Peyer's patch (tissue), 4 donors: ENCODE measurements around the gene SLC44A3.
A peak's percentile ranks its signal among the peaks of the same experiment; 100 is the strongest.

Experiments
- POLR2A ChIP-seq, 2 donors: fragments of 450-650 bp; IDR thresholded peaks; one replicate each; pipeline ENCODE4 v1.5.1; 2017; ENCODE audit warnings: antibody characterized with exemption in 2 of 2, mild to moderate bottlenecking in 2 of 2, moderate library complexity in 2 of 2
- TF ChIP-seq, protein P1 (sequence below), 6 experiments: fragments of 450-650 bp in 4 of 6; fragments of 200-600 bp in 2 of 6; sonication (generic) in 1 of 6; IDR thresholded peaks; one replicate each; pipeline ENCODE4 v1.5.1; 2017 to 2019; ENCODE audit warnings: antibody characterized with exemption in 6 of 6, mild to moderate bottlenecking in 3 of 6, moderate library complexity in 1 of 6

DNA sequence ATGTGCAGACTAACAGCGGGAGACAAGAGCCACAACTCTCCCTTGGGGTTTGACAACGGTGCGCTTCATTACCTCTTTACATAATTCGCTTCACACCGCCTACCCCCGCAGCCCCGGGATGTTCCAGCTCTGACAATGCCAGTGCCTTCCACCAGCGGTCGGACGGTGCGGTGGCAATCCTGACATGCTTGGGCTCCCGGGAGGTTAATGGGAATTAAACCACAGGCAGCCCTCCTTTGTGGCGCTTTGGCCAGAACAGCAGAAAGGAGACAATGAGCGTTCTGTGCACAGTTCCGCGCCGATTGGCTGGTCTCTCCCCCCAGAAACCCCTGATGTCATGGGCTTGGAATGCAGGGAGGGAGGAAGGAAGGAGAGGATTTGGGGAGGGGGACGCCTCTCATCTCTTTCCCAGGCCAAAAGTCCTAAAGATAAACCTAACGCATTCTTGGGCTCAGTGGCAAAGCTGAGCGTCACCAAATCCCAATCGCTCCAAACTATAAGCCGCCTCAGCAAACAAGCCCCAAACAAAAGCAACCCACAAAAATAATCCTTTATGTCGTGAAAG, 105.5 kb downstream of the SLC44A3 start:
- TF ChIP-seq POLR2A (IDR thresholded peaks at IDR 0.05): peak in 1 of 2 donors; percentile 26
- TF ChIP-seq, protein P1, sequence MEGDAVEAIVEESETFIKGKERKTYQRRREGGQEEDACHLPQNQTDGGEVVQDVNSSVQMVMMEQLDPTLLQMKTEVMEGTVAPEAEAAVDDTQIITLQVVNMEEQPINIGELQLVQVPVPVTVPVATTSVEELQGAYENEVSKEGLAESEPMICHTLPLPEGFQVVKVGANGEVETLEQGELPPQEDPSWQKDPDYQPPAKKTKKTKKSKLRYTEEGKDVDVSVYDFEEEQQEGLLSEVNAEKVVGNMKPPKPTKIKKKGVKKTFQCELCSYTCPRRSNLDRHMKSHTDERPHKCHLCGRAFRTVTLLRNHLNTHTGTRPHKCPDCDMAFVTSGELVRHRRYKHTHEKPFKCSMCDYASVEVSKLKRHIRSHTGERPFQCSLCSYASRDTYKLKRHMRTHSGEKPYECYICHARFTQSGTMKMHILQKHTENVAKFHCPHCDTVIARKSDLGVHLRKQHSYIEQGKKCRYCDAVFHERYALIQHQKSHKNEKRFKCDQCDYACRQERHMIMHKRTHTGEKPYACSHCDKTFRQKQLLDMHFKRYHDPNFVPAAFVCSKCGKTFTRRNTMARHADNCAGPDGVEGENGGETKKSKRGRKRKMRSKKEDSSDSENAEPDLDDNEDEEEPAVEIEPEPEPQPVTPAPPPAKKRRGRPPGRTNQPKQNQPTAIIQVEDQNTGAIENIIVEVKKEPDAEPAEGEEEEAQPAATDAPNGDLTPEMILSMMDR (IDR thresholded peaks at IDR 0.05): peak in 1 of 6 experiments; percentile 14
